ENCODE results near the gene NARS2.

Gene NARS2

GRCh38 chr11:78425399-78426070 lies 149.1 kb downstream of the NARS2 start:
- H3K4me3 ChIP-seq (ENCODE audit: low read depth, low read length), result no peak overlapping the region
- no peak for TF ChIP-seq CTCF (IDR thresholded peaks at IDR 0.05; ENCODE audit: insufficient read depth, low read depth, low read length, missing control alignments)
- no peak for DNase-seq (ENCODE audit: low read depth)

GRCh38 chr11:78424334-78425270 lies 150.1 kb downstream of the NARS2 start:
- TF ChIP-seq CTCF (IDR thresholded peaks at IDR 0.05; ENCODE audit: insufficient read depth, low read depth, low read length, missing control alignments), result no peak
- peak; percentile 78 for DNase-seq (ENCODE audit: low read depth)
- H3K4me3 ChIP-seq (ENCODE audit: low read depth, low read length), result no peak overlapping the region

- no peak for DNase-seq (ENCODE audit: low read depth)
- H3K4me3 ChIP-seq (ENCODE audit: low read depth, low read length), result no peak overlapping the region
- no peak for TF ChIP-seq CTCF (IDR thresholded peaks at IDR 0.05; ENCODE audit: insufficient read depth, low read depth, low read length, missing control alignments)
Measured at GRCh38 chr11:78423241-78423640, 151.4 kb downstream of the NARS2 start.

GRCh38 chr11:78420796-78421209 lies 153.9 kb downstream of the NARS2 start:
- peak; percentile 44 for DNase-seq (ENCODE audit: low read depth)
- H3K4me3 ChIP-seq (ENCODE audit: low read depth, low read length), result no peak overlapping the region
- TF ChIP-seq CTCF (IDR thresholded peaks at IDR 0.05; ENCODE audit: insufficient read depth, low read depth, low read length, missing control alignments), result no peak

- no peak overlapping the region for H3K4me3 ChIP-seq (ENCODE audit: low read depth, low read length)
- DNase-seq (ENCODE audit: low read depth), result peak; percentile 63
- TF ChIP-seq CTCF (IDR thresholded peaks at IDR 0.05; ENCODE audit: insufficient read depth, low read depth, low read length, missing control alignments), result peak; percentile 60
Measured at GRCh38 chr11:78420255-78420764, 154.4 kb downstream of the NARS2 start.

GRCh38 chr11:78419327-78419726 lies 155.3 kb downstream of the NARS2 start:
- no peak overlapping the region for H3K4me3 ChIP-seq (ENCODE audit: low read depth, low read length)
- no peak for DNase-seq (ENCODE audit: low read depth)
- no peak for TF ChIP-seq CTCF (IDR thresholded peaks at IDR 0.05; ENCODE audit: insufficient read depth, low read depth, low read length, missing control alignments)

Data from GM12865 (cell line).